ENCODE data around the gene FLVCR1. TPM values are rescaled to one million over a fixed set of nuclear protein-coding genes. Genes with fewer than 3 reads are reported as not detected.
"Not testable (repeated sequence)": the region's sequence is repeated elsewhere in the genome, so short reads cannot be mapped to it uniquely, and the experiment has no call there.

The FLVCR1 gene
- total RNA-seq: 4.1 and 7.1 TPM in 2 replicates

- peak; percentile 16 for DNase-seq (ENCODE audit: extremely low read depth, low read depth, low spot score)
Observed at GRCh38 chr1:212857992-212858460, at the start of gene FLVCR1. Gene FLVCR1 (plus strand): TSS chr1:212858275. CDS start chr1:212858453, 178 bp downstream.

- no peak for DNase-seq (ENCODE audit: extremely low read depth, low read depth, low spot score)
Observed at GRCh38 chr1:212814537-212815334, 43.3 kb upstream of the FLVCR1 start.

GRCh38 chr1:212816567-212817278, 41.4 kb upstream of the FLVCR1 start:
- no peak for DNase-seq (ENCODE audit: extremely low read depth, low read depth, low spot score)

DNA sequence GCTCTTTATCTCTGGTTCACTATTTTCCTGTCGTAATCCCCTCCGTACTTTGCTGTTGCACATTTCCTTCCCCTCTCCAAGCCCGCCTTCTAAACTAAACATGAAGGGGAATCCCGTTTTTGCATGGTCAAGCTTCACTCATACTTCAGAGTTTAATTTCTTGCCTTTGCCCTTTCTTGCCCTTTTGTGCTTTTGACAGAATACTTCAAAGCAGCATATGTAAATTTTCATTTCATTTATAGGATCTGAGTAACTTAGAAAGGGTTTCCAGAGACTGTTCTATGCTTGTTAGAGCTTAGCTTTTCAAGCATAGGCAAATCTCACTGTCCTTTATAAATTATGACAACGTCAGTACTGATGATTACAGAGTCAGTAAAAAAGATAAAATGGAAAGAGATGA, 38.3 kb upstream of the FLVCR1 start:
- DNase-seq (ENCODE audit: extremely low read depth, low read depth, low spot score): no peak

- DNase-seq (ENCODE audit: extremely low read depth, low read depth, low spot score): no peak
Observed at GRCh38 chr1:212820969-212821368, 37.1 kb upstream of the FLVCR1 start.

GRCh38 chr1:212822956-212823355, 35.1 kb upstream of the FLVCR1 start:
- no peak for DNase-seq (ENCODE audit: extremely low read depth, low read depth, low spot score)

- no peak for DNase-seq (ENCODE audit: extremely low read depth, low read depth, low spot score)
Observed at GRCh38 chr1:212824201-212824600, 33.9 kb upstream of the FLVCR1 start.

- no peak for DNase-seq (ENCODE audit: extremely low read depth, low read depth, low spot score)
Observed at GRCh38 chr1:212825798-212826452, 32.1 kb upstream of the FLVCR1 start.

DNA sequence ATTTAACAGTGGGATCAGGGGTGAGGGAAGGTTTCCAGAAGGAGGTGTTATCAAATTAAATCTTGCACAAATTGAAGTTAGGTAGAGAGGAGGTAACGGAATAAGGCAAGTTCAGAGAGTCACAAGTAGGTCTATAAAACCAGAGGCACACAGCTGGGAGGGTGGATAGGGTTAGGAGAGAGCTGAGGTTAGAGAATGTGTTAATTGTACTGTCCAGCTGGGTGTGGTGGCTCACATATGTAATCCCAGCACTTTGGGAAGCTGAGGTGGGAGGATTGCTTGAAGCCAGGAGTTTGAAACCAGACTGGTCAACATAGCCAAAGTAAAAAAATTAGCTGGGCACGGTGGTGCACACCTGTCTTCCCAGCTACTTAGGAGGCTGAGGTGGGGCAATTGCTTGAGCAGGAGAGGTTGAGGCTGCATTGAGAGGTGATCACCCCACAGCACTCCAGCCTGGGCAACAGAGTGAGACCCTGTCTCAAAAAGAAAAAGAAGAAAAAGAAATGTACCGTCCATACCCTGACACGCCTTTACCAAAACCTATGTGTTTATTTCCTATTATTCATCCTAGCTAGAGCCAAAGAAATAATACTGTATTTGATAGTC, 30.8 kb upstream of the FLVCR1 start:
- DNase-seq (ENCODE audit: extremely low read depth, low read depth, low spot score): no peak

- no peak for DNase-seq (ENCODE audit: extremely low read depth, low read depth, low spot score)
Observed at GRCh38 chr1:212827831-212828278, 30.2 kb upstream of the FLVCR1 start.

GRCh38 chr1:212828395-212828794, 29.7 kb upstream of the FLVCR1 start:
- no peak for DNase-seq (ENCODE audit: extremely low read depth, low read depth, low spot score)

DNA sequence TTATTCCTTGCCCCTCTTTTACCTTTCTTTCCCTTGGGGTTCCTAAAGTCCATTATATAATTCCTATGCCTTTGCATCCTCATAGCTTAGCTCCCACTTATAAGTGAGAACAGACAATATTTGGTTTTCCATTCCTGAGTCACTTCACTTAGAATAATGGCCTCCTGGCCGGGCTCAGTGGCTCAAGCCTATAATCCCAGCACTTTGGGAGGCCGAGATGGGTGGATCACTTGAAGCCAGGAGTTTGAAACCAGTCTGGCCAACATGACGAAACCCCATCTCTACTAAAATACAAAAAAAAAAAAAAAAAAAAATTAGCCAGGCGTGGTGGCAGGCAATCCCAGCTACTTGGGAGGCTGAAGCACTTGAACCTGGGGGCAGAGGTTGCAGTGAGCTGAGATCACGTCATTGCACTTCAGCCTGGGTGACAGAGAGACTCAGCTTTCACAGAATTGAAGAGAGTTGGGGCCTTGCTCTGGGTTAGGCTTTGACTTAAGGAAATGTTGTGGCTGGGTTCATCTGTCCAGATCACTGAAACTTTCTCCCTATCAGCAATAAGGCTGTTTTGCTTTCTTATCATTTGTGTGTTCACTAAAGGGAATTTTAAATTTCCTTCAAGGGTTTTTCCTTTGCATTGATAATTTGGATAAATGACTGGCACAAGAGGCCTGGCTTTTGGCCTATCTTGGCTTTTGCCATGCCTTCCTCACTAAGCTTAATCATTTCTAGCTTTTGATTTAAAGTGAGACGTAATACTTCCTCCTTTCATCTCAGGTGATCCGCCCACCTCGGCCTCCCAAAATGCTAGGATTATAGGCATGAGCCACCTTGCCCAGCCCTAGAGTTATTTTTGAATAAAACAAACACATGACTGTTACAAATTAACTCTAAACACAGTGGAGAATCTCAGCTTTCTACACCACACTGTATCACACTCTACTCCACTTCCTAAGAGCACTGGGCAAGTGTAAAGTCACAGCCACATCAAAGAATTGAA, 24.6 kb upstream of the FLVCR1 start:
- DNase-seq (ENCODE audit: extremely low read depth, low read depth, low spot score): not testable (repeated sequence)

DNA sequence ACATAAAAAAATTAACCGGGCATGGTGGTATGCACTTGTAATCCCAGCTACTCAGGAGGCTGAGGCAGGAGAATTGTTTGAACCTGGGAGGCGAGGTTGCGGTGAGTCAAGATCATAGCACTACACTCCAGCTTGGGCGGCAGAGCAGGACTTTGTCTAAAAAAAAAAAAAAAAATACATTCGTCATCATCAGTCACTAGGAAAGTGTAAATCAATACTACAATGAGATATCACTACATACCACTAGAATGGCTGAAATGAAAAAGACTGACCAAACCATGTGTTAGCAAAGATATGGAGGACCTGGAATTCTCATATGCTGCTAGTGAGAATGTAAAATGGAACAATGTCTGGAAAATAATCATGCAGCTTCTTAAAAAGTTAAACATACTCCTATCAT, 19.9 kb upstream of the FLVCR1 start:
- no peak for DNase-seq (ENCODE audit: extremely low read depth, low read depth, low spot score)

DNA sequence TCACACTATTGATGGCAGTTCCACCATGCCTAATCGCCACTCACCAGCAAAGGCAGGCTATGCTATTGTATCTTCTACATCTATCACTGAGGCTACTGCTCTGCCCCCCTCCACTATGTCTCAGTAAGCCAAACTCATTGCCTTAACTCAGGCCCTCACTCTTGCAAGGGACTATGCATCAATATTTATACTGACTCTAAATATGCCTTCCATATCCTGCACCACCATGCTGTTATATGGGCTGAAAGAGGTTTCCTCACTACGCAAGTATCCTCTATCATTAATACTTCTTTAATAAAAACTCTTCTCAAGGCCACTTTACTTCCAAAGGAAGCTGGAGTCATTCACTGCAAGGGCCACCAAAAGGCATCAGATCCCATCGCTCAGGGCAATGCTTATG, 13.6 kb upstream of the FLVCR1 start:
- DNase-seq (ENCODE audit: extremely low read depth, low read depth, low spot score): not testable (repeated sequence)

- DNase-seq (ENCODE audit: extremely low read depth, low read depth, low spot score): no peak
Observed at GRCh38 chr1:212847549-212847948, 10.5 kb upstream of the FLVCR1 start, which contains the start of gene SPATA45. Gene SPATA45 (minus strand): TSS chr1:212847649. CDS start chr1:212836149, 11,500 bp downstream.

DNA sequence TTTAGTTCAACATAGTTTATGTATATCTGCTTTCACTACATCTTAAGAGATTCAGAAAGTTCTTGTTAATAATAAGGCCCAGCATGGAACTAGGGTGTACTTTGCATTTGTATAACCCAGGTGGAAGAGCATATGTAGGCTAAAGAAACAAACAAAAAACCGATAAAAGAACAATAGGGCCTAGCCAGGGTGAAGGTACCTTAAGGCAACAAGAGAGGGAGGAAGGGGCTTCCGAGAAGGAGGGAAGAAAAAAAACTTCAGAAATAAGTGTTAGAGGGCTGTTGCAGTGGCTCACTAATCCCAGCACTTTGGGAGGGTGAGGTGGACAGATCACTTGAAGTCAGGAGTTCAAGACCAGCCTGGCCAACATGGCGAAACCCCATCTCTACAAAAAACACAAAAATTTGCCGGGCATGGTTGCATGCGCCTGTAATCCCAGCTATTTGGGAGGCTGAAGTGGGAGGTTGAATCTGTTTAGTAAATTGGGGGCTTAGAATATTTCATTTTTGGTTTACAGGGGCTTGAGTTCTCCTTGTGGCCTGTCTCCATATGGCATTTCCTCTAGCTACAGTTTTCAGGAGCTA, 5.9 kb upstream of the FLVCR1 start:
- DNase-seq (ENCODE audit: extremely low read depth, low read depth, low spot score): no peak

DNA sequence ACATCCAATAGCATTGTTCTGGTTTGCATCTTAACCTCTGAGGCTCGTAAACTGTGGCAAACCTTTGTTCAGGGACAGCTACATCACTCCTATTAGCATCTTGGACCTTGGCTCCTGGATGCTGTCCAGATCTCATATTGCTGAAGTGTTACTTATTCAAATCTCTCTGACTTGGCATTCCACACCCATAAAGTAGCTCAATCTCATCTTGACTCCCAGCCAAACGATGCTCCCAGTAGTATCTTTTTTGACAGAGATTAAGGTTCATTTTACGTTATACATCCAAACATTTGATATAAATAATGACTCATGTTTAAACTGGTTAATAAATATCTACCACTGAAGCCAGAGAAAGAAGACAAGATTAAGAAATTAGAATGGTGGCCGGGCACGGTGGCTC, 4.4 kb upstream of the FLVCR1 start:
- no peak for DNase-seq (ENCODE audit: extremely low read depth, low read depth, low spot score)

DNA sequence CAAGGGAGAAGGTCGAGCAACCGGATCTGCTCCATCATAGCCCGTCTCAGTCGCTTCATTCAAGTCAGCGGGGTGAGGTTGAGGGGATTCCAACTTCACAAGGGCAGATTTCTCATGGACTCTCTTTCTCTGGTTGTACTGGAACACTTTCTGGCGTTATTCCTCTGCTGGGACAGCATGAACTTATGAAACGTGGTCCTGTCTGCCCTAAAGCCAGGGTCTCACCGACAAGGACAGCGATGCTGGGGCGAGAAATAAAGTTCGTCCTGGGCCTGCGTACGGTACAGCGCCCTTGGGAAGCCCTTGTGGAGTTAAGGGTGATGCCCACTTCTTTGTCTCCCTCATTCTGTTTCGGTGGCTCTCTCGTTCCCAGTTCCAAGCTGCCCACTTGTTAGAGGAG, 1.3 kb upstream of the FLVCR1 start:
- DNase-seq (ENCODE audit: extremely low read depth, low read depth, low spot score): no peak
